Liver (tissue), 3 donors: Measurements from ENCODE around the gene LRP5.

ENCODE experiments used
- ATF3 ChIP-seq: IDR thresholded peaks from 2 replicates; pipeline ENCODE4 v1.6.1; 2016; ENCODE audit warnings: antibody characterized with exemption
- CTCF ChIP-seq: fragments of 150-350 bp; IDR thresholded peaks from 2 replicates; pipeline ENCODE4 v1.5.1; 2017; ENCODE audit warnings: improper control_type of control experiment, low read depth, low read length; ENCODE audit not compliant: missing input control
- EGR1 ChIP-seq, 2 donors: IDR thresholded peaks; 2 replicates each; pipeline ENCODE4 v1.6.1; 2016 to 2018; ENCODE audit warnings: antibody characterized with exemption in 2 of 2, low read depth in 2 of 2
- HNF4G ChIP-seq: IDR thresholded peaks from 2 replicates; pipeline ENCODE4 v1.6.1; 2016; ENCODE audit warnings: antibody characterized with exemption
- JUND ChIP-seq, 2 donors: IDR thresholded peaks; 2 replicates each; pipeline ENCODE4 v1.6.1; 2016; ENCODE audit warnings: antibody characterized with exemption in 2 of 2
- MAX ChIP-seq: IDR thresholded peaks from 2 replicates; pipeline ENCODE4 v1.6.1; 2016; ENCODE audit warnings: antibody characterized with exemption
- RAD21 ChIP-seq, 2 donors: IDR thresholded peaks; 2 replicates each; pipeline ENCODE4 v1.6.1; 2016; ENCODE audit warnings: antibody characterized with exemption in 2 of 2, mild to moderate bottlenecking in 2 of 2
- REST ChIP-seq: IDR thresholded peaks from 2 replicates; pipeline ENCODE4 v1.6.1; 2016; ENCODE audit warnings: antibody characterized with exemption, mild to moderate bottlenecking
- TAF1 ChIP-seq: conservative IDR thresholded peaks from 2 replicates; pipeline ENCODE4 v1.6.1; 2016; ENCODE audit warnings: antibody characterized with exemption, mild to moderate bottlenecking
- YY1 ChIP-seq: IDR thresholded peaks from 2 replicates; pipeline ENCODE4 v1.6.1; 2016; ENCODE audit warnings: antibody characterized with exemption, mild to moderate bottlenecking
- ZBTB33 ChIP-seq: IDR thresholded peaks from 2 replicates; pipeline ENCODE4 v1.6.1; 2016; ENCODE audit warnings: antibody characterized with exemption
- donor health status: healthy.
- donor health status: healthy.

- TF ChIP-seq CTCF (no peak), ATF3 (no peak), YY1 (no peak), HNF4G (no peak), TAF1 (no peak), MAX (no peak), ZBTB33 (no peak), REST (no peak), EGR1 (IDR thresholded peaks at IDR 0.05; ENCODE audit: low read depth in 2 of 2) (no peak), JUND (IDR thresholded peaks at IDR 0.05) (no peak), RAD21 (IDR thresholded peaks at IDR 0.05) (no peak)
Measured at GRCh38 chr11:68423481-68423880, 111.1 kb downstream of the LRP5 start.
